ENCODE results near the gene OLFML1.

DNA sequence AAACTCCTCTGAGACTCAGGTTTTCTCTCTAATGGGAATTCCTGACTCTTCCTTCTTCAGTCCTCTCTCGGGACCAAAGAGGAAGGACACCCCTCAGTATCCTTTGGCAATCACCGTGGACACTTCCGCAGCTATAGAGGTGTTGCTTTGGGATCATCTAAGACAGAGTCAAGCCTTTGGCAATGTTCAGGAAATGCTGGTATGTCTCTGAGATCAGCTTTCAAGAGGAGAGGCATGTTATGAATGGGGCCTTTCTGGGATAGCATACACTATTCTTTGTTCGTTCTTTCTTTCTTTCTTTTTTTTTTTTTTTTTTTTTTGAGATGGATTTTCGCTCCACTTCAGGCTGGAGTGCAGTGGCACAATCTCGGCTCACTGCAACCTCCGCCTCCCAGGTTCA, 14.2 kb upstream of the OLFML1 start:
- TF ChIP-seq TARDBP (IDR thresholded peaks at IDR 0.05) (no peak), LEF1 (IDR thresholded peaks at IDR 0.05; ENCODE audit: borderline replicate concordance) (no peak), CTBP1 (IDR thresholded peaks at IDR 0.05; ENCODE audit: borderline replicate concordance) (no peak), SP1 (IDR thresholded peaks at IDR 0.05) (no peak), FOXA1 (IDR thresholded peaks at IDR 0.05) (no peak), FOXM1 (IDR thresholded peaks at IDR 0.05; ENCODE audit: borderline replicate concordance) (no peak), ZNF384 (IDR thresholded peaks at IDR 0.05) (no peak), SUZ12 (IDR thresholded peaks at IDR 0.05) (no peak), ELF4 (IDR thresholded peaks at IDR 0.05) (no peak), FOXK2 (IDR thresholded peaks at IDR 0.05) (no peak)
